WTC11 (cell line): ENCODE measurements around the gene KCNJ13. TPM values are rescaled to one million over a fixed set of nuclear protein-coding genes. Genes with fewer than 3 reads are reported as not detected.

ENCODE experiments used
- ATAC-seq: fragments of 200-7000 bp; cut with Tn5 transposase; 2 replicates; pipeline ENCODE4 v1.10.0; 2021; ENCODE audit warnings: mild to moderate bottlenecking, moderate library complexity
- CTCF ChIA-PET: fragments of 300-600 bp; sonication (Branson Sonifier 250); formaldehyde crosslinking; loops from one replicate; lab custom pipeline; 2021; ENCODE audit warnings: antibody characterized with exemption; lab: Charles Lee
- POLR2A ChIA-PET: fragments of 350-600 bp; sonication (Branson Sonifier 250); formaldehyde crosslinking; loops from one replicate; lab custom pipeline; 2021; ENCODE audit warnings: antibody characterized with exemption; lab: Charles Lee
- DNase-seq: peaks from one replicate; pipeline ENCODE4 v3.0.0; 2021; ENCODE audit warnings: low spot score
- H3K27ac Mint-ChIP-seq: 2 replicates; pipeline ENCODE4 v1.8.0; 2021; ENCODE audit warnings: mixed read lengths
- H3K27me3 Mint-ChIP-seq: 2 replicates; pipeline ENCODE4 v1.8.0; 2021; ENCODE audit warnings: low read depth, mild to moderate bottlenecking, moderate library complexity, mixed read lengths
- H3K36me3 Mint-ChIP-seq: 2 replicates; pipeline ENCODE4 v1.8.0; 2021; ENCODE audit warnings: mixed read lengths
- H3K4me1 Mint-ChIP-seq: 2 replicates; pipeline ENCODE4 v1.8.0; 2022; ENCODE audit warnings: mixed read lengths
- H3K4me3 Mint-ChIP-seq: 2 replicates; pipeline ENCODE4 v1.8.0; 2021; ENCODE audit warnings: mild to moderate bottlenecking, moderate library complexity, mixed read lengths
- H3K9me3 Mint-ChIP-seq: 2 replicates; pipeline ENCODE4 v1.8.0; 2021; ENCODE audit warnings: mixed read lengths
- ERG ChIP-seq: fragments of 250-450 bp; sonication (Bioruptor Pico); IDR thresholded peaks from 2 replicates; pipeline ENCODE4 v1.8.0; 2021; ENCODE audit warnings: mild to moderate bottlenecking
- ETV6 ChIP-seq: sonication (generic); formaldehyde crosslinking; IDR thresholded peaks from 2 replicates; pipeline ENCODE4 v1.8.1; 2022; ENCODE audit warnings: mild to moderate bottlenecking, missing genetic modification reagents
- GTF2I ChIP-seq: fragments of 250-450 bp; sonication (Bioruptor Pico); conservative IDR thresholded peaks from 2 replicates; pipeline ENCODE4 v1.4.0; 2021; ENCODE audit warnings: mild to moderate bottlenecking
- IRF1 ChIP-seq: sonication (generic); formaldehyde crosslinking; IDR thresholded peaks from 2 replicates; pipeline ENCODE4 v1.8.0; 2023; ENCODE audit warnings: missing genetic modification reagents
- NFE2L1 ChIP-seq: sonication (generic); formaldehyde crosslinking; IDR thresholded peaks from 2 replicates; pipeline ENCODE4 v1.8.1; 2023; ENCODE audit warnings: missing genetic modification reagents
- NFYB ChIP-seq: sonication (generic); formaldehyde crosslinking; conservative IDR thresholded peaks from 2 replicates; pipeline ENCODE4 v1.8.0; 2022; ENCODE audit warnings: low read depth, missing genetic modification reagents
- NR1H2 ChIP-seq: sonication (generic); formaldehyde crosslinking; IDR thresholded peaks from 2 replicates; pipeline ENCODE4 v1.9.0; 2021; ENCODE audit warnings: mild to moderate bottlenecking, moderate library complexity, missing genetic modification reagents
- NR3C1 ChIP-seq: sonication (generic); formaldehyde crosslinking; conservative IDR thresholded peaks from 2 replicates; pipeline ENCODE4 v1.8.1; 2023; ENCODE audit warnings: low read depth, mild to moderate bottlenecking, missing genetic modification reagents
- PRDM15 ChIP-seq: sonication (generic); formaldehyde crosslinking; IDR thresholded peaks from 2 replicates; pipeline ENCODE4 v1.8.0; 2022; ENCODE audit warnings: missing genetic modification reagents
- RORB ChIP-seq: fragments of 250-450 bp; sonication (Bioruptor Pico); IDR thresholded peaks from 2 replicates; pipeline ENCODE4 v1.9.0; 2021; ENCODE audit warnings: mild to moderate bottlenecking
- SMAD4 ChIP-seq: sonication (generic); formaldehyde crosslinking; IDR thresholded peaks from 2 replicates; pipeline ENCODE4 v1.8.0; 2022; ENCODE audit warnings: mild to moderate bottlenecking, missing genetic modification reagents
- STAT6 ChIP-seq: sonication (generic); formaldehyde crosslinking; conservative IDR thresholded peaks from 2 replicates; pipeline ENCODE4 v1.8.1; 2023; ENCODE audit warnings: mild to moderate bottlenecking, low read depth, missing genetic modification reagents, moderate library complexity
- TEAD4 ChIP-seq: sonication (generic); formaldehyde crosslinking; IDR thresholded peaks from 2 replicates; pipeline ENCODE4 v1.8.0; 2022; ENCODE audit warnings: mild to moderate bottlenecking, missing genetic modification reagents
- ZNF281 ChIP-seq: sonication (generic); formaldehyde crosslinking; IDR thresholded peaks from 2 replicates; pipeline ENCODE4 v1.8.0; 2023; ENCODE audit warnings: mild to moderate bottlenecking, missing genetic modification reagents
- ZNF416 ChIP-seq: fragments of 250-450 bp; sonication (Bioruptor Pico); IDR thresholded peaks from 2 replicates; pipeline ENCODE4 v1.9.0; 2021; ENCODE audit warnings: mild to moderate bottlenecking, inconsistent platforms
- total RNA-seq: library from RNA; stranded (reverse); gene quantifications from 3 replicates; pipeline ENCODE4 v1.2.3, GENCODE V29; 2021
- TF ChIP-seq, protein P1 (sequence below): fragments of 200-600 bp; IDR thresholded peaks from 2 replicates; pipeline ENCODE4 v1.8.0; 2022; ENCODE audit warnings: antibody characterized with exemption
- TF ChIP-seq, protein P2 (sequence below): fragments of 250-450 bp; sonication (Bioruptor Pico); IDR thresholded peaks from 2 replicates; pipeline ENCODE4 v2.1.2; 2022; ENCODE audit warnings: mild to moderate bottlenecking, moderate library complexity
- TF ChIP-seq, protein P3 (sequence below): fragments of 250-450 bp; sonication (Bioruptor Pico); IDR thresholded peaks from 2 replicates; pipeline ENCODE4 v1.9.0; 2021; ENCODE audit warnings: mild to moderate bottlenecking

Gene KCNJ13
- total RNA-seq, 1 experiment from 2014 or later, result not detected

DNA sequence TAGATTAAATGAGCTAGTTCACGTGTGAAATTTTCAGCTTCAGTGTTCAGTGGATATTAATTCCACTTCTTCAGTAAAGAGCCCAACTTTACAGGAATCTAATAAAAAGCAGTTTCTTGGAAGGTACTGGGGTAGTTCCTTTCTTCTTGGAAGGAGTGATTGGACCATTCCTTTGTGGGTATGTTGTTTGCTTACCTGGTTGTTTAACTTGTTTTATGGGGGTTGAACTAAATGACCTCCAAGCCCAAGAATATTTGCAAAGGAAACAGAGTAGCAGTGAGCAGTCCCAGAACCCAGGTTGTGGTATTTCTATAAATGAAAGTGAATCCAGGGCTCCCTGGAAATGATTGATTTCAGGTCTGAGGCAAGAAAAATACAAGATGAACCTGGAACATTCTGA, 31.4 kb downstream of the KCNJ13 start:
- no peak for DNase-seq
- no peak for TF ChIP-seq NFE2L1
- no peak for TF ChIP-seq RORB
- TF ChIP-seq, protein P1, sequence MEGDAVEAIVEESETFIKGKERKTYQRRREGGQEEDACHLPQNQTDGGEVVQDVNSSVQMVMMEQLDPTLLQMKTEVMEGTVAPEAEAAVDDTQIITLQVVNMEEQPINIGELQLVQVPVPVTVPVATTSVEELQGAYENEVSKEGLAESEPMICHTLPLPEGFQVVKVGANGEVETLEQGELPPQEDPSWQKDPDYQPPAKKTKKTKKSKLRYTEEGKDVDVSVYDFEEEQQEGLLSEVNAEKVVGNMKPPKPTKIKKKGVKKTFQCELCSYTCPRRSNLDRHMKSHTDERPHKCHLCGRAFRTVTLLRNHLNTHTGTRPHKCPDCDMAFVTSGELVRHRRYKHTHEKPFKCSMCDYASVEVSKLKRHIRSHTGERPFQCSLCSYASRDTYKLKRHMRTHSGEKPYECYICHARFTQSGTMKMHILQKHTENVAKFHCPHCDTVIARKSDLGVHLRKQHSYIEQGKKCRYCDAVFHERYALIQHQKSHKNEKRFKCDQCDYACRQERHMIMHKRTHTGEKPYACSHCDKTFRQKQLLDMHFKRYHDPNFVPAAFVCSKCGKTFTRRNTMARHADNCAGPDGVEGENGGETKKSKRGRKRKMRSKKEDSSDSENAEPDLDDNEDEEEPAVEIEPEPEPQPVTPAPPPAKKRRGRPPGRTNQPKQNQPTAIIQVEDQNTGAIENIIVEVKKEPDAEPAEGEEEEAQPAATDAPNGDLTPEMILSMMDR, result no peak
- no peak for TF ChIP-seq ERG (CRISPR knock-in tag)
- TF ChIP-seq IRF1 (CRISPR knock-in tag), result no peak
- TF ChIP-seq SMAD4 (CRISPR knock-in tag), result no peak
- TF ChIP-seq, protein P2, sequence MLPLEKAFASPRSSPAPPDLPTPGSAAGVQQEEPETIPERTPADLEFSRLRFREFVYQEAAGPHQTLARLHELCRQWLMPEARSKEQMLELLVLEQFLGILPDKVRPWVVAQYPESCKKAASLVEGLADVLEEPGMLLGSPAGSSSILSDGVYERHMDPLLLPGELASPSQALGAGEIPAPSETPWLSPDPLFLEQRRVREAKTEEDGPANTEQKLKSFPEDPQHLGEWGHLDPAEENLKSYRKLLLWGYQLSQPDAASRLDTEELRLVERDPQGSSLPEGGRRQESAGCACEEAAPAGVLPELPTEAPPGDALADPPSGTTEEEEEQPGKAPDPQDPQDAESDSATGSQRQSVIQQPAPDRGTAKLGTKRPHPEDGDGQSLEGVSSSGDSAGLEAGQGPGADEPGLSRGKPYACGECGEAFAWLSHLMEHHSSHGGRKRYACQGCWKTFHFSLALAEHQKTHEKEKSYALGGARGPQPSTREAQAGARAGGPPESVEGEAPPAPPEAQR (CRISPR knock-in tag), result no peak
- no peak for TF ChIP-seq ETV6 (CRISPR knock-in tag)
- TF ChIP-seq NR3C1 (CRISPR knock-in tag), result no peak
- TF ChIP-seq NR1H2 (CRISPR knock-in tag), result no peak
- TF ChIP-seq, protein P3, sequence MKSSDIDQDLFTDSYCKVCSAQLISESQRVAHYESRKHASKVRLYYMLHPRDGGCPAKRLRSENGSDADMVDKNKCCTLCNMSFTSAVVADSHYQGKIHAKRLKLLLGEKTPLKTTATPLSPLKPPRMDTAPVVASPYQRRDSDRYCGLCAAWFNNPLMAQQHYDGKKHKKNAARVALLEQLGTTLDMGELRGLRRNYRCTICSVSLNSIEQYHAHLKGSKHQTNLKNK (CRISPR knock-in tag), result no peak
- TF ChIP-seq STAT6 (CRISPR knock-in tag), result no peak
- no peak for TF ChIP-seq PRDM15 (CRISPR knock-in tag)
- no peak for TF ChIP-seq ZNF416
- no peak for TF ChIP-seq NFYB (CRISPR knock-in tag)
- TF ChIP-seq ZNF281 (CRISPR knock-in tag), result no peak
- no peak for TF ChIP-seq GTF2I (CRISPR knock-in tag)
- no peak for TF ChIP-seq TEAD4 (CRISPR knock-in tag)
- Mint-ChIP-seq H3K9me3 (no peaks in the 10 kb centered on the region), H3K27me3 (no peaks in the 10 kb centered on the region), H3K4me1 (peaks cover 7% of the 10 kb centered on the region), H3K4me3 (no peak overlapping the region), H3K36me3 (peaks cover 21% of the 10 kb centered on the region), H3K27ac (no peak overlapping the region)
- CTCF ChIA-PET, result no interaction called here
- POLR2A ChIA-PET, result no interaction called here
- no peak for ATAC-seq
